H1 (cell line): ENCODE data around the gene ARID5A. TPM values are rescaled to one million over a fixed set of nuclear protein-coding genes. Genes with fewer than 3 reads are reported as not detected.

Experiments
- CTCF ChIA-PET: fragments of 300-600 bp; sonication (Branson Sonifier 250); formaldehyde crosslinking; loops from one replicate; lab custom pipeline; 2021; ENCODE audit not compliant: partially characterized antibody; lab: Charles Lee
- POLR2A ChIA-PET: fragments of 300-600 bp; sonication (Branson Sonifier 250); formaldehyde crosslinking; loops from one replicate; lab custom pipeline; 2021; ENCODE audit warnings: inconsistent platforms; ENCODE audit not compliant: partially characterized antibody; lab: Charles Lee
- DNase-seq, 2 experiments: peaks; one replicate each; pipeline versions ENCODE4 v3.0.0 to v3.0.0-alpha.2; 2010 to 2022; ENCODE audit warnings: low spot score in 2 of 2, low read depth in 1 of 2, mixed read lengths in 1 of 2
- FAIRE-seq: peaks from 2 replicates; lab custom pipeline; 2011; peaks lifted over from hg19 to GRCh38; lab: Jason Lieb, UNC
- H2AFZ ChIP-seq: 2 replicates; pipeline ENCODE4 v1.8.1; 2012; ENCODE audit warnings: low read length, inconsistent platforms
- H2AK5ac ChIP-seq: 2 replicates; pipeline ENCODE4 v1.6.1; 2013; ENCODE audit warnings: low read depth, low read length
- H2BK120ac ChIP-seq: replicated peaks from 2 replicates; pipeline ENCODE3; 2013; ENCODE audit warnings: low read depth, low read length, inconsistent platforms
- H2BK12ac ChIP-seq: 2 replicates; pipeline ENCODE4 v1.6.1; 2013; ENCODE audit warnings: low read depth, low read length
- H2BK15ac ChIP-seq: 2 replicates; pipeline ENCODE4 v1.6.1; 2013; ENCODE audit warnings: low read length
- H2BK20ac ChIP-seq: 2 replicates; pipeline ENCODE4 v1.6.1; 2013; ENCODE audit warnings: low read length
- H2BK5ac ChIP-seq: 2 replicates; pipeline ENCODE4 v1.6.1; 2013; ENCODE audit warnings: low read depth, low read length
- H3K14ac ChIP-seq: 2 replicates; pipeline ENCODE4 v1.6.1; 2013; ENCODE audit warnings: inconsistent platforms; ENCODE audit not compliant: insufficient read length
- H3K18ac ChIP-seq: 2 replicates; pipeline ENCODE4 v1.6.1; 2013; ENCODE audit warnings: low read length; ENCODE audit errors: extremely low read depth
- H3K23ac ChIP-seq: 2 replicates; pipeline ENCODE4 v1.6.1; 2013; ENCODE audit warnings: inconsistent platforms; ENCODE audit not compliant: insufficient read length
- H3K23me2 ChIP-seq: 2 replicates; pipeline ENCODE4 v1.6.1; 2013; ENCODE audit warnings: low read depth, low read length
- H3K27ac ChIP-seq: 2 replicates; pipeline ENCODE4 v1.6.1; 2011; ENCODE audit warnings: low read depth, low read length, inconsistent platforms
- H3K27me3 ChIP-seq, 4 experiments: replicated peaks in 1 of 4; 1 replicate in 1 of 4; 2 replicates in 3 of 4; pipeline versions ENCODE4 v1.6.1 to v1.8.1; 2011 to 2013; ENCODE audit warnings: low read length in 3 of 4, mild to moderate bottlenecking in 3 of 4, inconsistent platforms in 2 of 4, mixed read lengths in 2 of 4, moderate library complexity in 1 of 4; ENCODE audit not compliant: control insufficient read depth in 3 of 4, insufficient read depth in 3 of 4; ENCODE audit errors: extremely low read depth in 1 of 4
- H3K36me3 ChIP-seq, 4 experiments: 2 replicates each; pipeline versions ENCODE4 v1.6.1 to v1.8.1; 2011 to 2013; ENCODE audit warnings: mild to moderate bottlenecking in 4 of 4, low read length in 3 of 4, moderate library complexity in 2 of 4, control low read depth in 1 of 4, inconsistent platforms in 1 of 4; ENCODE audit not compliant: insufficient read depth in 4 of 4, control insufficient read depth in 2 of 4
- H3K4ac ChIP-seq: replicated peaks from 2 replicates; pipeline ENCODE3; 2013; ENCODE audit warnings: low read length, low read depth, mixed read lengths, inconsistent platforms; ENCODE audit not compliant: insufficient read length
- H3K4me1 ChIP-seq, 4 experiments: replicated peaks in 1 of 4; 1 replicate in 1 of 4; 2 replicates in 3 of 4; pipeline versions ENCODE4 v1.6.1 to v1.8.1; 2011 to 2013; ENCODE audit warnings: low read length in 3 of 4, inconsistent platforms in 2 of 4, mixed read lengths in 1 of 4; ENCODE audit not compliant: insufficient read depth in 4 of 4, control insufficient read depth in 3 of 4
- H3K4me2 ChIP-seq, 2 experiments: 2 replicates each; pipeline versions ENCODE4 v1.6.1 to v1.8.1; 2011 to 2013; ENCODE audit warnings: low read depth in 2 of 2, low read length in 2 of 2, control low read depth in 1 of 2, inconsistent platforms in 1 of 2, mild to moderate bottlenecking in 1 of 2; ENCODE audit not compliant: insufficient read depth in 1 of 2
- H3K4me3 ChIP-seq, 4 experiments: fragments of 200-600, 300-600 bp in 1 of 4; sonication (generic), shearing (Covaris generic), sonication (Bioruptor Twin) in 1 of 4; 2 replicates each; pipeline versions ENCODE4 v1.5.1 to v1.8.1; 2011 to 2016; ENCODE audit warnings: low read length in 4 of 4, low read depth in 3 of 4, control low read depth in 2 of 4, inconsistent platforms in 2 of 4, mild to moderate bottlenecking in 2 of 4, mixed read lengths in 1 of 4, moderate library complexity in 1 of 4; ENCODE audit not compliant: insufficient read depth in 2 of 4; ENCODE audit errors: extremely low read depth in 1 of 4
- H3K56ac ChIP-seq: replicated peaks from 2 replicates; pipeline ENCODE3; 2013; ENCODE audit warnings: low read depth, mild to moderate bottlenecking, mixed read lengths, low read length, inconsistent platforms; ENCODE audit not compliant: insufficient read length
- H3K79me1 ChIP-seq: 2 replicates; pipeline ENCODE4 v1.6.1; 2013; ENCODE audit warnings: low read depth, low read length, control low read depth
- H3K79me2 ChIP-seq, 2 experiments: 2 replicates each; pipeline versions ENCODE4 v1.6.1 to v1.8.1; 2012 to 2013; ENCODE audit warnings: low read length in 2 of 2, mild to moderate bottlenecking in 2 of 2, inconsistent platforms in 1 of 2; ENCODE audit not compliant: insufficient read depth in 2 of 2, control insufficient read depth in 1 of 2
- H3K9ac ChIP-seq, 4 experiments: replicated peaks in 1 of 4; 1 replicate in 1 of 4; 2 replicates in 3 of 4; pipeline versions ENCODE4 v1.6.1 to v1.8.1; 2011 to 2013; ENCODE audit warnings: low read depth in 3 of 4, low read length in 3 of 4, control low read depth in 2 of 4, mild to moderate bottlenecking in 2 of 4, moderate library complexity in 2 of 4, inconsistent platforms in 1 of 4; ENCODE audit errors: extremely low read depth in 1 of 4
- H3K9me3 ChIP-seq, 2 experiments: 2 replicates each; pipeline versions ENCODE4 v1.6.1 to v1.8.1; 2012 to 2013; ENCODE audit warnings: mild to moderate bottlenecking in 2 of 2, moderate library complexity in 2 of 2, control low read depth in 1 of 2, inconsistent platforms in 1 of 2, low read depth in 1 of 2, low read length in 1 of 2, mixed read lengths in 1 of 2; ENCODE audit not compliant: insufficient read depth in 2 of 2
- H4K20me1 ChIP-seq, 2 experiments: replicated peaks in 1 of 2; 2 replicates each; pipeline versions ENCODE3 to v1.8.1; 2011 to 2013; ENCODE audit warnings: inconsistent platforms in 2 of 2, low read length in 2 of 2, mild to moderate bottlenecking in 1 of 2; ENCODE audit not compliant: insufficient read depth in 2 of 2, control insufficient read depth in 1 of 2
- H4K5ac ChIP-seq: 2 replicates; pipeline ENCODE4 v1.6.1; 2013; ENCODE audit warnings: low read length, low read depth, mixed read lengths, inconsistent platforms; ENCODE audit not compliant: insufficient read length
- H4K8ac ChIP-seq: 2 replicates; pipeline ENCODE4 v1.8.0; 2013; ENCODE audit warnings: mild to moderate bottlenecking, moderate library complexity, low read length, inconsistent platforms; ENCODE audit not compliant: insufficient read depth; ENCODE audit errors: extremely low read depth
- H4K91ac ChIP-seq: replicated peaks from 2 replicates; pipeline ENCODE3; 2013; ENCODE audit warnings: low read length, mixed read lengths, inconsistent platforms; ENCODE audit not compliant: insufficient read length
- POLR2A ChIP-seq, 2 experiments: IDR thresholded peaks; 1 replicate in 1 of 2; 2 replicates in 1 of 2; pipeline ENCODE4 v1.6.1; 2011; ENCODE audit warnings: low read depth in 2 of 2, low read length in 2 of 2, mild to moderate bottlenecking in 2 of 2; ENCODE audit errors: control extremely low read depth in 1 of 2
- TCF12 ChIP-seq: IDR thresholded peaks from 2 replicates; pipeline ENCODE4 v1.6.1; 2011; ENCODE audit warnings: low read depth, mild to moderate bottlenecking, low read length
- WGBS, 2 experiments: shearing (Covaris generic) in 1 of 2; methylation state at CpG; one replicate each; pipeline versions ENCODE4 v1.1.6 to v1.1.7; 2013 to 2015; ENCODE audit warnings: low lambda C conversion rate in 2 of 2, mixed read lengths in 2 of 2, inconsistent platforms in 1 of 2, low coverage in 1 of 2, missing lambda C conversion rate in 1 of 2; ENCODE audit not compliant: insufficient replicate concordance in 2 of 2, insufficient coverage in 1 of 2, insufficient read length in 1 of 2; ENCODE audit errors: extremely low coverage in 1 of 2, missing lambda C conversion rate in 1 of 2; 5-methylcytosine and 5-hydroxymethylcytosine counted together
- polyA plus RNA-seq, 7 experiments: library from polyadenylated mRNA; depleted of rRNA in 3 of 7; stranded (reverse) in 5 of 7; unstranded in 2 of 7; fragments of >200 nt in 5 of 7; fragments of 200-250 nt in 2 of 7; gene quantifications; 1 replicate in 5 of 7; 2 replicates in 1 of 7; 4 replicates in 1 of 7; pipeline versions ENCODE4 v1.2.1 to v1.2.3, GENCODE V29; 2011 to 2013; ENCODE audit warnings: missing spikeins in 2 of 7, mixed read lengths in 2 of 7
- total RNA-seq: library from RNA; stranded (reverse); fragmentation: NEBNext Ultra II Directional; extraction: Animal tissue kit (Norgen Biotek cat#: 25700); gene quantifications from 2 replicates; pipeline ENCODE4 v1.2.1, GENCODE V29; 2021

ARID5A gene
- total and polyA plus RNA-seq, 2 of the 8 experiments (the other 6 are each of a cell fraction or from before 2014, with no cell fraction given), result 3.3 to 5.3 TPM

- no peak overlapping the region for H2BK15ac ChIP-seq
- no peaks in the 10 kb centered on the region for H4K20me1 ChIP-seq
- no peak overlapping the region for H3K27ac ChIP-seq
- H3K79me2 ChIP-seq, result no peaks in the 10 kb centered on the region
- no peak overlapping the region for H3K4me2 ChIP-seq
- H2BK12ac ChIP-seq, result no peak overlapping the region
- H4K5ac ChIP-seq, result no peak overlapping the region
- H2BK120ac ChIP-seq, result no peak overlapping the region
- CTCF ChIA-PET, result interaction anchor here (1.1 to 10.3 kb wide), 3 partner anchors 20 to 95 kb away, joined by 3 to 171 read pairs (median 4); no protein-coding TSS in a partner anchor
- H3K56ac ChIP-seq, result no peak overlapping the region
- no peaks in the 10 kb centered on the region for H3K36me3 ChIP-seq
- no peak overlapping the region for H2BK5ac ChIP-seq
- no peak overlapping the region for H2AFZ ChIP-seq
- H3K4ac ChIP-seq, result no peak overlapping the region
- H3K9me3 ChIP-seq, result no peaks in the 10 kb centered on the region
- H3K27me3 ChIP-seq, result peaks cover 2 to 6% (median 5%) of the 10 kb centered on the region in 4 experiments
- no peaks in the 10 kb centered on the region; the same call in 1 of the 2 replicates for H3K23me2 ChIP-seq
- DNase-seq, result peak in 1 of 2 experiments; percentile 41
- H4K91ac ChIP-seq, result no peak overlapping the region
- WGBS, 2 experiments, result 86% methylated on average over 12 of the region's 12 CpGs; no CpG with 5 or more reads in 1 of the 2 experiments
- H2BK20ac ChIP-seq, result no peak overlapping the region
- peaks cover 0 to 1% (median 0%) of the 10 kb centered on the region in 4 experiments; a peak in 1 of 7 replicates for H3K4me1 ChIP-seq
- TF ChIP-seq TCF12 (no peak), POLR2A (IDR thresholded peaks at IDR 0.05; ENCODE audit: control extremely low read depth in 1 of 2, low read depth in 2 of 2, low read length in 2 of 2) (no peak)
- no peaks in the 10 kb centered on the region for H3K79me1 ChIP-seq
- no peak overlapping the region for H3K18ac ChIP-seq
- H3K9ac ChIP-seq, result no peak overlapping the region
- peak overlapping the region; percentile 71; the same call in 1 of the 2 replicates for H4K8ac ChIP-seq
- H3K23ac ChIP-seq, result no peak overlapping the region
- no peak overlapping the region for H2AK5ac ChIP-seq
- H3K4me3 ChIP-seq, result no peak overlapping the region
- no peak for FAIRE-seq
- no peak overlapping the region for H3K14ac ChIP-seq
- POLR2A ChIA-PET, result no interaction called here
Observed at GRCh38 chr2:96503637-96504243, 32.8 kb upstream of the ARID5A start.
